T-helper 2 cell treated with Interferon-gamma antibody and Interleukin-4, amounts not matched to agents 5 μg/mL and 100 μg/mL, for 36 hours (primary cell): ENCODE data around the gene MYBPC2.

Experiments used
- DNase-seq: peaks from one replicate; pipeline ENCODE4 v3.0.0; 2021; ENCODE audit warnings: low spot score
- H3K27ac Mint-ChIP-seq: one replicate; pipeline ENCODE4 v1.8.0; 2021; ENCODE audit warnings: mild to moderate bottlenecking, mixed read lengths
- H3K27me3 Mint-ChIP-seq: one replicate; pipeline ENCODE4 v1.8.0; 2021; ENCODE audit warnings: low read depth, mixed read lengths
- H3K36me3 Mint-ChIP-seq: one replicate; pipeline ENCODE4 v1.8.0; 2021; ENCODE audit warnings: low read depth, mixed read lengths
- H3K4me1 Mint-ChIP-seq: one replicate; pipeline ENCODE4 v1.8.0; 2021; ENCODE audit warnings: low read depth, mixed read lengths
- H3K4me3 Mint-ChIP-seq: one replicate; pipeline ENCODE4 v1.8.0; 2022; ENCODE audit warnings: mild to moderate bottlenecking, moderate library complexity, mixed read lengths
- H3K9me3 Mint-ChIP-seq: one replicate; pipeline ENCODE4 v1.8.0; 2021; ENCODE audit warnings: mixed read lengths

MYBPC2 gene

GRCh38 chr19:50480281-50481111, 47.8 kb downstream of the MYBPC2 start:
- Mint-ChIP-seq H3K27ac (no peak overlapping the region), H3K27me3 (no peaks in the 10 kb centered on the region), H3K36me3 (peaks cover 43% of the 10 kb centered on the region), H3K4me3 (no peak overlapping the region), H3K4me1 (peaks cover 7% of the 10 kb centered on the region), H3K9me3 (peaks cover 2% of the 10 kb centered on the region)
- DNase-seq: no peak

DNA sequence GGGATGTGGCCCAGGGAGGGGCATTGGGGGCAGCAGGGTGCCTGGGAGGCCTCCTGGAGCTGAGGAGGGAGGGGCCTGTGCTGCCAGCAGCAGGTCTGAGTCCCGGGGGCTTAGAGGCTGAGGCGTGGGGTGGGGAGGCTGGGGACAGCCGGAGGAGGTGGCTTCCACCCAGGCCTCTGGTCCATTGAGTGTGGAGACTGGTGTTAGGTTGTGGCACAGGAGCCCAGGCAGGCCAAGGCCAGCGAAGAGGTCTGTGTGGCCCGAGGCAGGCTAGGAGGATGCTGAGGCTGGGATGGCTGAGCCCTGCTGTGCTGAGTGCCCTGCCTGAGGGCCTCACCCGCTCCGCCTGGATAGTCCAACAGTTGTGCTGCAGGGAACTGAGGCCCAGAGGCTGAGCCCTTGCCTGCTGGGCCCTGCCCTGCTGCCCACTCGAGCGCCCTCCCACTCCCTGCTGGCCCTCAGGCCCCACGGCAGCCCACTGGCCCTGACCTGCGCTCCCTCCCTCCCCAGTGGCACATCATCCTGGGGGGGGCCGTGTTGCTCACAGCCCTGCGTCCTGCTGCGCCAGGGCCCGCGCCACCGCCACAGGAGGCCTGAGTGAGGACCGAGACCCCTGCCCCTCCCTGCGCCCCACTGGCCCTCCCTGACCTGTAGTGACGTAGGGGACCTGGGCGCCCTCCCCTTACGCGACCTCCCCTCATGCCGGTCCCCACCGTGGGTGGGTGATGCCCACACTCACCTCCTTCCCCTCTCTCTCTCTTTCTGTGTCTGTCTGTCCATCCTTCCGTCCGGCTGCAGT, 48.9 kb downstream of the MYBPC2 start:
- H3K4me1 Mint-ChIP-seq: peaks cover 7% of the 10 kb centered on the region
- H3K4me3 Mint-ChIP-seq: no peak overlapping the region
- H3K27ac Mint-ChIP-seq: no peak overlapping the region
- no peak for DNase-seq
- H3K36me3 Mint-ChIP-seq: peaks cover 46% of the 10 kb centered on the region
- H3K9me3 Mint-ChIP-seq: peaks cover 8% of the 10 kb centered on the region
- H3K27me3 Mint-ChIP-seq: no peaks in the 10 kb centered on the region

DNA sequence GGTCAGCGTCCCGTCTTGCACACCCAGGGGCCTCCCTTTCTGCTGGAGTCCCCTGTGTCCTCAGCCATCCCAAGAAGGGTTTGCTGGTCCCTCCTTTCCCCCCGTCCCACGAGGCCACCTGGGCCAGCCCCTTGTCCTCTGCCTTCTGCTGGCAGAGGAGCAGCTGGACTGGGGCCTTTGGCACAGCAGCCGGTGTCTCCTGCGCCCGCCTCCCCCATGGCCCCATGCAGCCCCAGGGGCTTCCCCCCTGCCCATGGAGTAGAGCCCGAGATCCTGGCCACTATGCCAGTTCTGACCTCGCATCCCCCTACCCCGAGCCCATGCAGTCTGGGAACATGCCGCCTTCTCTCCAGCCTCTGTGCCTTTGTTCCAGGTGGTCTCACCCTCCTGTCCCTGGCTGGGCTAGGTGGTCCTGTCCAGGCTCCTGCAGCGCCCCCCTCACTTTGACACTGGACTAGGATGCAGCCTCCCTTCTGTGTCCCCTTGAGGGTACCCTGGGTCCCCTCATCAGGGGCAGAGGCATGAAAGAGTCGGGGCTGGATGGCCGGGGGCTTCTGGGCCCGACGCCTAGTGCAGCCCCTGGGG, 49.7 kb downstream of the MYBPC2 start:
- H3K4me3 Mint-ChIP-seq: no peak overlapping the region
- peaks cover 12% of the 10 kb centered on the region for H3K9me3 Mint-ChIP-seq
- H3K27me3 Mint-ChIP-seq: no peaks in the 10 kb centered on the region
- H3K27ac Mint-ChIP-seq: no peak overlapping the region
- no peak for DNase-seq
- peaks cover 5% of the 10 kb centered on the region for H3K4me1 Mint-ChIP-seq
- peaks cover 47% of the 10 kb centered on the region for H3K36me3 Mint-ChIP-seq

- Mint-ChIP-seq H3K27me3 (no peaks in the 10 kb centered on the region), H3K4me3 (no peak overlapping the region), H3K36me3 (peaks cover 43% of the 10 kb centered on the region), H3K9me3 (peaks cover 12% of the 10 kb centered on the region), H3K27ac (no peak overlapping the region), H3K4me1 (no peaks in the 10 kb centered on the region)
- no peak for DNase-seq
These were observed 50.2 kb downstream of the MYBPC2 start for GRCh38 chr19:50482916-50483315.

DNA sequence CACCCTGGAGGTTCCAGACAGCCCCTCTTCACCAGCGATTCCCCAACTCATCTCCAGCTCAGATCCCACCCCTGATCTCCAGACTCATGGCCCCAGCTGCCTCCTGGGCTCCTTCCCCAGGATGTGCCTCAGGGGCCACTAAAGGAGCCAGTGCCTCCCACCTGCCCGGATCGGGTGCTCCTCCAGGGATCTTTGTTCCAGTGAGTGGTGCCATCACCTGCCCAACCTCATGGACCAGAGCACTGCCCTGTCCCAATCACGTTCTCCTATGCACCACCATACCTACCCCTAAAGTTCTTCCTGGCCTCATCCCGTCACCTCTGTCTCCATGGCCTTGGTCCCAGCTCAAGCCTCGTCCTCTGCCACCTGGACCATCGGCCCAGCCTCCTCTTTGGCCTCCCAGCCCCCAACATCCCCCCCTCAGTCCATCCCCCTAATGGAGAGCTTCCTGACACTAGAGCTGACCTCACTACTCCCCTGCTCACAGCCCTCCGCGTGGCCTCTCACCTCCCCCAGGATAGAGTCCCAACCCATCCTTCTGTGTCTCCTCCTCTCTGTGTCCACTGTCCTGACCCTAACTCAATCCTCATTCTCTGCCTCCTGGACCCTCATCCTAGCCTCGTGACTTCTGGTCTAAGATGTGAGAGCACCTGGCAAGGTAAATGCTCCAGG, 52.7 kb downstream of the MYBPC2 start:
- Mint-ChIP-seq H3K27ac (no peak overlapping the region), H3K36me3 (peaks cover 31% of the 10 kb centered on the region)
- DNase-seq: no peak

GRCh38 chr19:50486823-50487515, 54.3 kb downstream of the MYBPC2 start:
- Mint-ChIP-seq H3K27me3 (peaks cover 7% of the 10 kb centered on the region), H3K36me3 (peaks cover 26% of the 10 kb centered on the region), H3K4me1 (peaks cover 7% of the 10 kb centered on the region), H3K4me3 (no peak overlapping the region), H3K9me3 (peaks cover 12% of the 10 kb centered on the region), H3K27ac (no peak overlapping the region)
- DNase-seq: peak; percentile 37

More for the DNA sequence above, 52.7 kb downstream of the MYBPC2 start:
- H3K9me3 Mint-ChIP-seq: peaks cover 12% of the 10 kb centered on the region
- no peaks in the 10 kb centered on the region for H3K27me3 Mint-ChIP-seq
- no peak overlapping the region for H3K4me3 Mint-ChIP-seq
- no peaks in the 10 kb centered on the region for H3K4me1 Mint-ChIP-seq

DNA sequence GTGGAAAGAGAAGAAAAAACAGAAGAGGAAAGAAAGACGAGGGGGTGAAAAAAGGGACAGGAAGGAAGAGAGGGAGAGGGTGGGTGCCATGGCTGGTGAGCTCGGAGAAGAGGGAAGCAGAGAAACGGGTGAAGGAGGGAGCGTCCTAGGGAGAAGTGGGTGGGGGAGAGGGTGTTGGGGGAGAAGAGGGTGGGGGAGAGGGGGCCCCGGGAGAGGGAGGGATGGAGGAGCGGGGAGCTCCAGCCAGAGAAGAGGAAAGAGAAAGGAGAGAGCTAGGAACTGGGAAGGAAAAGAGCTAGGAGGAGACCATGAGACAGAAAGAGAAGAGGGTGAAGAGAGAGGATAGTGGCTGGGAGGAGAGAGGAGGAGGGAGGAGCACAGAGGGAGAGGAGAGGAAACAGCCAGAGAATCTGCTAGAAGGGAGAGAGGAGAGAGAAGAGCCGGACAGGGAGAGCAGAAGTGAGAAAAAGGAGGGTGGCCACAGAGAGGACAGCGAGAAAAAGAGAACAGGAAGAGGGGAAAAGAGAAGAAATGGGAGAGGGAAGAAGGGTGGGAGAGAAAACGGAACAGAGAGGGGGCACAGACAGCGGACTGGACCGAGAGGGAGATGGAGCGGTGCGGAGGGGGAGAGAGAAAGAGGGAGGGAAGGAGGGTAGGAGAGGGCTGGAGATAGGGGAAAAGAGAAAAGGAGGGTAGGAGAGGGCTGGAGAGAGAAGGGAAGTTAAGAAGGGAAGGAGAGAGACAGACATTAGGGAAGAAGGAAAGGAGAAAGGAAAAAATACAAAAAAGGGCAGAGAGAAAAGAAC, 55.9 kb downstream of the MYBPC2 start:
- Mint-ChIP-seq H3K9me3 (peaks cover 12% of the 10 kb centered on the region), H3K27ac (peak overlapping the region; percentile 10)
- DNase-seq: no peak

GRCh38 chr19:50489461-50490011, 56.8 kb downstream of the MYBPC2 start:
- DNase-seq: no peak
- Mint-ChIP-seq H3K27ac (no peak overlapping the region), H3K27me3 (peaks cover 10% of the 10 kb centered on the region), H3K4me1 (peaks cover 12% of the 10 kb centered on the region), H3K9me3 (peaks cover 12% of the 10 kb centered on the region), H3K4me3 (no peak overlapping the region), H3K36me3 (peaks cover 20% of the 10 kb centered on the region)

More for the DNA sequence above, 55.9 kb downstream of the MYBPC2 start:
- peaks cover 20% of the 10 kb centered on the region for H3K36me3 Mint-ChIP-seq
- H3K27me3 Mint-ChIP-seq: peaks cover 10% of the 10 kb centered on the region
- H3K4me1 Mint-ChIP-seq: peaks cover 12% of the 10 kb centered on the region
- H3K4me3 Mint-ChIP-seq: no peak overlapping the region

- no peak overlapping the region for H3K4me3 Mint-ChIP-seq
- H3K36me3 Mint-ChIP-seq: peaks cover 11% of the 10 kb centered on the region
- peaks cover 10% of the 10 kb centered on the region for H3K9me3 Mint-ChIP-seq
- no peak for DNase-seq
- peaks cover 12% of the 10 kb centered on the region for H3K4me1 Mint-ChIP-seq
- H3K27me3 Mint-ChIP-seq: peaks cover 10% of the 10 kb centered on the region
- no peak overlapping the region for H3K27ac Mint-ChIP-seq
These were observed 57.7 kb downstream of the MYBPC2 start for GRCh38 chr19:50490411-50490811.

- peaks cover 12% of the 10 kb centered on the region for H3K4me1 Mint-ChIP-seq
- H3K27ac Mint-ChIP-seq: peak overlapping the region; percentile 28
- peaks cover 10% of the 10 kb centered on the region for H3K27me3 Mint-ChIP-seq
- H3K9me3 Mint-ChIP-seq: peaks cover 6% of the 10 kb centered on the region
- peaks cover 6% of the 10 kb centered on the region for H3K36me3 Mint-ChIP-seq
- no peak for DNase-seq
- no peak overlapping the region for H3K4me3 Mint-ChIP-seq
These were observed 58.3 kb downstream of the MYBPC2 start for GRCh38 chr19:50490991-50491472.

GRCh38 chr19:50492303-50493052, 59.8 kb downstream of the MYBPC2 start:
- no peaks in the 10 kb centered on the region for H3K9me3 Mint-ChIP-seq
- H3K27me3 Mint-ChIP-seq: peaks cover 10% of the 10 kb centered on the region
- no peak for DNase-seq
- H3K27ac Mint-ChIP-seq: peak overlapping the region; percentile 54
- H3K36me3 Mint-ChIP-seq: peaks cover 2% of the 10 kb centered on the region
- peaks cover 12% of the 10 kb centered on the region for H3K4me1 Mint-ChIP-seq
- H3K4me3 Mint-ChIP-seq: peak overlapping the region; percentile 27

DNA sequence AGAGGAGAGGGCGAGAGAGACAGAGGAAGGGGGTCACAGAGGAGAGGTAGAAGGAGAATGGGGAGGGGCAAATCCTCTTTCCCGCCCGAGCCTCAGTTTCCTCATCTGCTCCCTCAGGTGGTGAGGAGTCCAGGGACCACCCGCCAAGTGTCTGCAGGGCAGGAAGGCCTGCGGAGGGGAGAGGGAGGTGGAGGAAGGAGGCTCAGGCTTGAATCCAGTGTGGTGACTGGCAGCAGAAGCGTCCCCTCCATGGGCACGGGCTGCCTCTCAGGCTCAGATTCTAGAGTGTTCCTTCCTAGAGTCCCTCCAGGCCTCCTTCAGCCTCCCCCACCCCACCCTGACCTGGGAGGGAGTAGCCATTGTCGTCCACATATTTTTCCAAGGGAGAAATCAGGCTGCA, 60.5 kb downstream of the MYBPC2 start:
- DNase-seq: no peak
- peaks cover 10% of the 10 kb centered on the region for H3K27me3 Mint-ChIP-seq
- no peak overlapping the region for H3K27ac Mint-ChIP-seq
- no peaks in the 10 kb centered on the region for H3K36me3 Mint-ChIP-seq
- H3K4me3 Mint-ChIP-seq: no peak overlapping the region
- no peaks in the 10 kb centered on the region for H3K9me3 Mint-ChIP-seq
- peaks cover 12% of the 10 kb centered on the region for H3K4me1 Mint-ChIP-seq
